ENCODE results near the gene DPCD. TPM values are rescaled to one million over a fixed set of nuclear protein-coding genes. Genes with fewer than 3 reads are reported as not detected.

The DPCD gene
- total and polyA plus RNA-seq, 2 donors (not counting 1 experiment from before 2014, with no cell fraction given) = 23.9 to 40.5 TPM

GRCh38 chr10:101565370-101565900 is 22.7 kb upstream of the DPCD start:
- Histone ChIP-seq H3K9me3 (ENCODE audit: control insufficient read depth, insufficient read depth, low read depth, low read length) (no peaks in the 10 kb centered on the region), H3K79me2 (ENCODE audit: control insufficient read depth, insufficient read depth, low read length) (no peaks in the 10 kb centered on the region), H3K27me3 (ENCODE audit: control insufficient read depth, insufficient read depth, low read length) (peaks cover 23% of the 10 kb centered on the region), H4K20me1 (ENCODE audit: control insufficient read depth, extremely low read depth, insufficient read depth, low read length) (no peaks in the 10 kb centered on the region), H3K4me3 (replicated peaks in 1 of 4; ENCODE audit: control extremely low read depth in 1 of 4, insufficient read depth in 1 of 4, low read depth in 3 of 4, low read length in 4 of 4) (no peak overlapping the region), H3K4me1 (ENCODE audit: control insufficient read depth, extremely low read depth, insufficient read depth, low read length) (peaks cover 2% of the 10 kb centered on the region), H3K4me2 (ENCODE audit: extremely low read depth, insufficient read depth, low read length) (no peak overlapping the region), H3K36me3 (ENCODE audit: control insufficient read depth, insufficient read depth, low read length) (no peaks in the 10 kb centered on the region), H3K9ac (ENCODE audit: insufficient read depth, low read length) (no peak overlapping the region), H3K27ac (ENCODE audit: insufficient read depth, low read length) (no peak overlapping the region), H2AFZ (ENCODE audit: low read length) (no peak overlapping the region)
- DNase-seq (ENCODE audit: low read depth in 2 of 2) = no peak
- TF ChIP-seq CTCF (conservative IDR thresholded peaks at IDR 0.05 in 1 of 2, IDR thresholded peaks at IDR 0.05 in 1 of 2; ENCODE audit: low read depth in 1 of 2, low read length in 2 of 2) = no peak
- no peak for TF ChIP-seq EZH2 (IDR thresholded peaks at IDR 0.05; ENCODE audit: low read length, missing control alignments)

- Histone ChIP-seq H3K27me3 (ENCODE audit: control insufficient read depth, insufficient read depth, low read length) (peaks cover 23% of the 10 kb centered on the region), H2AFZ (ENCODE audit: low read length) (no peak overlapping the region), H3K27ac (ENCODE audit: insufficient read depth, low read length) (no peak overlapping the region)
These were observed 22.2 kb upstream of the DPCD start for GRCh38 chr10:101565936-101566332.

More at GRCh38 chr10:101565936-101566332, 22.2 kb upstream of the DPCD start:
- DNase-seq (ENCODE audit: low read depth in 2 of 2) = no peak
- TF ChIP-seq EZH2 (IDR thresholded peaks at IDR 0.05; ENCODE audit: low read length, missing control alignments) (peak; percentile 64), CTCF (conservative IDR thresholded peaks at IDR 0.05 in 1 of 2, IDR thresholded peaks at IDR 0.05 in 1 of 2; ENCODE audit: low read depth in 1 of 2, low read length in 2 of 2) (no peak)
- H3K9me3 ChIP-seq (ENCODE audit: control insufficient read depth, insufficient read depth, low read depth, low read length) = no peaks in the 10 kb centered on the region
- H3K4me2 ChIP-seq (ENCODE audit: extremely low read depth, insufficient read depth, low read length) = no peak overlapping the region
- H3K4me3 ChIP-seq (replicated peaks in 1 of 4; ENCODE audit: control extremely low read depth in 1 of 4, insufficient read depth in 1 of 4, low read depth in 3 of 4, low read length in 4 of 4) = no peak overlapping the region
- no peaks in the 10 kb centered on the region for H4K20me1 ChIP-seq (ENCODE audit: control insufficient read depth, extremely low read depth, insufficient read depth, low read length)
- no peaks in the 10 kb centered on the region for H3K79me2 ChIP-seq (ENCODE audit: control insufficient read depth, insufficient read depth, low read length)
- H3K9ac ChIP-seq (ENCODE audit: insufficient read depth, low read length) = no peak overlapping the region
- H3K36me3 ChIP-seq (ENCODE audit: control insufficient read depth, insufficient read depth, low read length) = no peaks in the 10 kb centered on the region
- peaks cover 5% of the 10 kb centered on the region for H3K4me1 ChIP-seq (ENCODE audit: control insufficient read depth, extremely low read depth, insufficient read depth, low read length)

Measured in fibroblast of lung (primary cell).